K562 (cell line): ENCODE data around the gene THAP11. TPM values are rescaled to one million over a fixed set of nuclear protein-coding genes. Genes with fewer than 3 reads are reported as not detected.

Source experiments
- ATAC-seq: fragments of 200-7000 bp; cut with Tn5 transposase; 3 replicates; pipeline ENCODE4 v1.9.1; 2020; ENCODE audit warnings: moderate library complexity
- Bru-seq: library from RNA; stranded (reverse); fragments of 400-500 nt; gene quantifications from one replicate; lab custom pipeline; 2021; lab: Mats Ljungman, UMichigan
- BruChase-seq, 2 experiments: library from RNA; stranded (reverse); fragments of 400-500 nt; gene quantifications; one replicate each; lab custom pipeline; 2021; lab: Mats Ljungman, UMichigan
- BruUV-seq: library from RNA; stranded (reverse); fragments of 400-500 nt; replicated peaks from 2 replicates; lab custom pipeline; 2021; lab: Mats Ljungman, UMichigan
- CTCF ChIA-PET: fragments of 300-600 bp; formaldehyde crosslinking; extraction: SDS; loops from one replicate; lab custom pipeline; 2021; ENCODE audit warnings: low intra/inter-chr PET ratio; lab: Yijun Ruan, JAX
- POLR2A ChIA-PET: fragments of 300-600, 350-650 bp; sonication (Branson Sonifier 250); formaldehyde crosslinking; extraction: SDS; loops from one replicate; lab custom pipeline; 2021; ENCODE audit warnings: antibody characterized with exemption, inconsistent platforms; lab: Yijun Ruan, JAX
- DNase-seq, 4 experiments: peaks; one replicate each; pipeline versions ENCODE4 v3.0.0 to v3.0.0-alpha.2; 2011 to 2018; ENCODE audit warnings: low spot score in 3 of 4, mixed read lengths in 3 of 4; ENCODE audit errors: extremely low read depth in 1 of 4
- FAIRE-seq: peaks from 2 replicates; lab custom pipeline; 2011; peaks lifted over from hg19 to GRCh38; lab: Jason Lieb, UNC
- H2AFZ ChIP-seq: 2 replicates; pipeline ENCODE4 v1.6.0; 2011; ENCODE audit warnings: low read depth, low read length, control low read depth, inconsistent platforms
- H3K27ac ChIP-seq: fragments of 200-600 bp; 3 replicates; pipeline ENCODE4 v1.8.0; 2011; ENCODE audit warnings: low read depth, mild to moderate bottlenecking, control low read depth, inconsistent platforms, low read length, moderate library complexity, mixed read lengths; ENCODE audit errors: extremely low read depth
- H3K27me3 ChIP-seq, 2 experiments: fragments of 300-600 bp in 1 of 2; 2 replicates in 1 of 2; 3 replicates in 1 of 2; pipeline versions ENCODE4 v1.6.0 to v1.8.0; 2011; ENCODE audit warnings: inconsistent platforms in 2 of 2, low read length in 2 of 2, mild to moderate bottlenecking in 1 of 2, mixed read lengths in 1 of 2, moderate library complexity in 1 of 2; ENCODE audit not compliant: control insufficient read depth in 2 of 2, insufficient read depth in 2 of 2
- H3K36me3 ChIP-seq: fragments of 300-600 bp; 3 replicates; pipeline ENCODE4 v1.8.0; 2011; ENCODE audit warnings: mild to moderate bottlenecking, low read length, inconsistent platforms; ENCODE audit not compliant: control insufficient read depth, insufficient read depth
- H3K4me1 ChIP-seq, 2 experiments: fragments of 200-600 bp in 1 of 2; replicated peaks in 1 of 2; 2 replicates in 1 of 2; 3 replicates in 1 of 2; pipeline versions ENCODE4 v1.5.1 to v1.8.0; 2011; ENCODE audit warnings: inconsistent platforms in 2 of 2, low read length in 2 of 2, mild to moderate bottlenecking in 1 of 2, mixed read lengths in 1 of 2, moderate library complexity in 1 of 2; ENCODE audit not compliant: control insufficient read depth in 2 of 2, insufficient read depth in 2 of 2
- H3K4me2 ChIP-seq: 2 replicates; pipeline ENCODE4 v1.6.1; 2011; ENCODE audit warnings: low read length, control low read depth, inconsistent platforms, mixed read lengths; ENCODE audit not compliant: insufficient read depth
- H3K4me3 ChIP-seq: fragments of 200-600 bp; sonication (generic), shearing (Covaris generic); 2 replicates; pipeline ENCODE4 v1.5.1; 2016; ENCODE audit warnings: control low read depth, inconsistent platforms
- H3K79me2 ChIP-seq: fragments of 200-600 bp; 3 replicates; pipeline ENCODE4 v1.8.0; 2011; ENCODE audit warnings: low read length, inconsistent platforms; ENCODE audit not compliant: control insufficient read depth, insufficient read depth
- H3K9ac ChIP-seq, 2 experiments: 2 replicates each; pipeline versions ENCODE4 v1.6.0 to v1.6.1; 2011; ENCODE audit warnings: low read depth in 2 of 2, low read length in 2 of 2, control low read depth in 1 of 2, inconsistent platforms in 1 of 2, mild to moderate bottlenecking in 1 of 2, mixed read lengths in 1 of 2; ENCODE audit not compliant: insufficient read depth in 1 of 2
- H3K9me1 ChIP-seq: one replicate; pipeline ENCODE4 v1.6.0; 2011; ENCODE audit warnings: inconsistent platforms, mild to moderate bottlenecking, low read length, moderate library complexity; ENCODE audit not compliant: control insufficient read depth, insufficient read depth
- H3K9me3 ChIP-seq: replicated peaks from 2 replicates; pipeline ENCODE4 v1.5.1; 2011; ENCODE audit warnings: low read depth, low read length, inconsistent platforms; ENCODE audit not compliant: control insufficient read depth, insufficient read depth
- H4K20me1 ChIP-seq: replicated peaks from 2 replicates; pipeline ENCODE4 v1.6.1; 2011; ENCODE audit warnings: low read length, inconsistent platforms, mixed read lengths; ENCODE audit not compliant: control insufficient read depth, insufficient read depth
- CREB1 ChIP-seq, 2 experiments: sonication (generic) in 1 of 2; formaldehyde crosslinking in 1 of 2; IDR thresholded peaks; 2 replicates each; pipeline versions ENCODE4 v1.6.1 to v1.8.0; 2012 to 2022; ENCODE audit warnings: inconsistent platforms in 1 of 2, mild to moderate bottlenecking in 1 of 2, missing genetic modification reagents in 1 of 2, moderate library complexity in 1 of 2
- RB1 ChIP-seq: fragments of 450-650 bp; IDR thresholded peaks from 2 replicates; pipeline ENCODE4 v1.6.1; 2017; ENCODE audit warnings: low read depth, mild to moderate bottlenecking
- TAF1 ChIP-seq: IDR thresholded peaks from 2 replicates; pipeline ENCODE4 v1.6.1; 2011; ENCODE audit warnings: mild to moderate bottlenecking, low read length, moderate library complexity; ENCODE audit not compliant: insufficient read depth, control insufficient read depth, severe bottlenecking; ENCODE audit errors: extremely low read depth
- TRIM24 ChIP-seq, 2 experiments: fragments of 450-650 bp; IDR thresholded peaks; 2 replicates each; pipeline ENCODE4 v1.6.1; 2016
- UBTF ChIP-seq, 2 experiments: IDR thresholded peaks; 2 replicates each; pipeline ENCODE4 v1.6.1; 2012; ENCODE audit warnings: improper control_type of control experiment in 2 of 2, low read depth in 2 of 2, low read length in 2 of 2, borderline replicate concordance in 1 of 2
- VEZF1 ChIP-seq: fragments of 200-800 bp; sonication (Bioruptor generic); IDR thresholded peaks from 2 replicates; pipeline ENCODE4 v1.6.1; 2017; ENCODE audit warnings: missing genetic modification characterization, missing compliant biosample characterization
- ZBTB33 ChIP-seq: sonication (generic); formaldehyde crosslinking; IDR thresholded peaks from 2 replicates; pipeline ENCODE4 v1.8.1; 2023; ENCODE audit warnings: mild to moderate bottlenecking, missing genetic modification reagents
- ZKSCAN1 ChIP-seq: fragments of 150-350 bp; IDR thresholded peaks from 2 replicates; pipeline ENCODE4 v1.6.1; 2016; ENCODE audit warnings: low read depth, low read length
- whole genome bisulfite sequencing: fragments of 100-300 bp; shearing (Covaris generic); methylation state at CpG from one replicate; pipeline ENCODE4 v1.1.6; 2016; ENCODE audit warnings: low coverage, mixed read lengths; ENCODE audit not compliant: insufficient coverage; ENCODE audit errors: missing lambda C conversion rate; 5-methylcytosine and 5-hydroxymethylcytosine counted together
- in situ Hi-C: fragments of 300-500 bp; cut with MboI; formaldehyde crosslinking; loops from 4 replicates; pipeline ENCODE4 v1.15.0; 2018; ENCODE audit warnings: inconsistent platforms, mixed read lengths
- intact Hi-C: fragments of 100-400 bp; cut with micrococcal nuclease; formaldehyde crosslinking; loops from 2 replicates; pipeline ENCODE4 v1.14.2; 2022
- long read RNA-seq, 3 experiments: library from polyadenylated mRNA in 2 of 3; library from RNA in 1 of 3; unstranded in 2 of 3; stranded (forward) in 1 of 3; transcript quantifications; one replicate each; pipeline ENCODE4 v2.0.0, GENCODE V29; 2019 to 2022
- polyA minus RNA-seq, 3 experiments: library from RNA; depleted of rRNA, polyadenylated mRNA; stranded (reverse); fragments of >200 nt; gene quantifications; 2 replicates each; pipeline ENCODE4 v1.2.3, GENCODE V29; 2011
- polyA plus RNA-seq, 8 experiments: library from polyadenylated mRNA; depleted of rRNA in 4 of 8; stranded (reverse) in 5 of 8; unstranded in 3 of 8; fragments of >200 nt; fragmentation: Nextera tagmentation in 2 of 8; fragmentation: Illumina TruSeq in 1 of 8; extraction: Ambion mirVana in 2 of 8; extraction: Trizol in 1 of 8; gene quantifications; 2 replicates each; pipeline versions ENCODE4 v1.2.1 to v1.2.3, GENCODE V29; 2011 to 2014; ENCODE audit warnings: inconsistent platforms in 1 of 8, missing spikeins in 1 of 8
- total RNA-seq, 7 experiments: library from RNA; depleted of rRNA in 6 of 7; stranded (reverse); fragments of >200 nt in 6 of 7; fragmentation: Illumina TruSeq in 2 of 7; extraction: Trizol in 2 of 7; gene quantifications; 2 replicates each; pipeline versions ENCODE4 v1.2.1 to v1.2.3, GENCODE V29; 2011 to 2021; ENCODE audit warnings: low replicate concordance in 1 of 7

THAP11 gene
- 4.2 and 10.7 TPM in 2 replicates for total RNA-seq (2011; cell fraction: chromatin; rRNA removed; ENCODE audit: low replicate concordance)
- total RNA-seq (2011; cell fraction: nucleolus; rRNA removed) = 12.9 and 13.3 TPM in 2 replicates
- total RNA-seq (2011; cell fraction: nucleoplasm; rRNA removed) = 9.1 and 9.5 TPM in 2 replicates
- 31.6 and 38.1 TPM in 2 replicates for total RNA-seq (2014; rRNA removed)
- total RNA-seq (2014; rRNA removed; fragmentation: Illumina TruSeq; extraction: Trizol) = 12.4 and 13.5 TPM in 2 replicates
- total RNA-seq (2015; rRNA removed; fragmentation: Illumina TruSeq; extraction: Trizol) = 21.1 and 21.5 TPM in 2 replicates
- total RNA-seq (2021) = 30.1 TPM in 2 replicates
- 22.5 TPM in 2 replicates for polyA plus RNA-seq (2011; rRNA removed)
- polyA plus RNA-seq (2011; cell fraction: cytosol; rRNA removed) = 23.6 and 48.9 TPM in 2 replicates
- 14.9 and 15.4 TPM in 2 replicates for polyA plus RNA-seq (2011; cell fraction: nucleus; rRNA removed)
- 18.6 and 23.6 TPM in 2 replicates for polyA plus RNA-seq (2012)
- 12.0 and 14.7 TPM in 2 replicates for polyA plus RNA-seq (2014; fragmentation: Illumina TruSeq; extraction: Trizol)
- 1 to 10 TPM; 2.4 to 3.6 TPM for polyA plus RNA-seq (2014; fragmentation: Nextera tagmentation; extraction: Ambion mirVana)
- polyA plus RNA-seq (2014; rRNA removed) = 21.4 and 24.7 TPM in 2 replicates
- 12.6 and 16.7 TPM in 2 replicates for polyA minus RNA-seq (2011; rRNA and poly(A)+ RNA removed)
- polyA minus RNA-seq (2011; cell fraction: cytosol; rRNA and poly(A)+ RNA removed) = 13.6 and 15.6 TPM in 2 replicates
- polyA minus RNA-seq (2011; cell fraction: nucleus; rRNA and poly(A)+ RNA removed) = 5.3 and 7.9 TPM in 2 replicates
- percentile 65 among the genes with signal in this experiment for Bru-seq, nascent RNA
- percentile 71 among the genes with signal in this experiment for BruChase-seq, experiment 1, labeled RNA remaining after a 2-hour chase
- BruChase-seq, experiment 2, labeled RNA remaining after a 6-hour chase = percentile 76 among the genes with signal in this experiment
- long read RNA-seq, experiment 1, transcript THAP11-201 (1 exons, 2,114 nt) = major isoform, 208 of 208 reads
- long read RNA-seq, experiment 1, partial matches to known transcripts = 0 of 208 reads
- long read RNA-seq, experiment 1, other reads (novel, unspliced or antisense) = 0 of 208 reads
- long read RNA-seq, experiment 2, transcript THAP11-201 (1 exons, 2,114 nt) = major isoform, 61 of 61 reads
- long read RNA-seq, experiment 2, partial matches to known transcripts = 0 of 61 reads
- long read RNA-seq, experiment 2, other reads (novel, unspliced or antisense) = 0 of 61 reads
- long read RNA-seq, experiment 3, transcript THAP11-201 (1 exons, 2,114 nt) = major isoform, 5 of 5 reads
- long read RNA-seq, experiment 3, partial matches to known transcripts = 0 of 5 reads
- long read RNA-seq, experiment 3, other reads (novel, unspliced or antisense) = 0 of 5 reads

- Histone ChIP-seq H3K27ac (peak within 1 kb of the TSS; percentile 99), H3K79me2 (peaks cover 44% of the 10 kb centered on the region), H3K27me3 (no peaks in the 10 kb centered on the region), H3K4me2 (peak within 1 kb of the TSS; percentile 97), H3K9me3 (no peaks in the 10 kb centered on the region), H2AFZ (peak within 1 kb of the TSS; percentile 100), H3K9me1 (no peaks in the 10 kb centered on the region), H3K4me3 (peak within 1 kb of the TSS; percentile 83), H4K20me1 (no peaks in the 10 kb centered on the region; the same call in 1 of the 2 replicates), H3K36me3 (peaks cover 14% of the 10 kb centered on the region), H3K9ac (peak within 1 kb of the TSS; percentile 94 to 98), H3K4me1 (peaks cover 34 to 45% of the 10 kb centered on the region in 2 experiments)
- peak; percentile 94 for FAIRE-seq
- DNase-seq = peak; percentile 80 to 98 (median 86)
- ChIA-PET POLR2A (interaction anchor here (1.0 kb wide), 1 partner anchor 92 kb away, joined by 3 read pairs; no protein-coding TSS in a partner anchor), CTCF (interaction anchor here (0.7 kb wide), 1 partner anchor 23 kb away, joined by 3 read pairs; no protein-coding TSS in a partner anchor)
- BruUV-seq = no TSS peak
- in situ Hi-C loops = no loop called here
- intact Hi-C loops = no loop called here
- peak; percentile 71 for ATAC-seq
- WGBS = 3% methylated on average over 83 of the region's 83 CpGs
- TF ChIP-seq RB1 = peak; percentile 71
- TF ChIP-seq ZBTB33 (CRISPR knock-in tag) = peak; percentile 74
- TF ChIP-seq TAF1 = peak; percentile 84
- TF ChIP-seq CREB1 (IDR thresholded peaks at IDR 0.05) = peak; percentile 21
- peak; percentile 78; the same call in 1 of the 2 replicates for TF ChIP-seq CREB1 (CRISPR knock-in tag; IDR thresholded peaks at IDR 0.05)
- TF ChIP-seq UBTF (IDR thresholded peaks at IDR 0.05; ENCODE audit: borderline replicate concordance in 1 of 2, low read depth in 2 of 2, low read length in 2 of 2) = peak in 1 of 2 experiments; percentile 26; a peak in 1 of 4 replicates
- TF ChIP-seq TRIM24 (IDR thresholded peaks at IDR 0.05) = 0 out of 4 replicates have a peak, but pooled peaks of 1 of the 2 experiments have one; percentile 58
- peak; percentile 12; the same call in 1 of the 2 replicates for TF ChIP-seq ZKSCAN1
- peak; percentile 66 for TF ChIP-seq VEZF1
Measured at GRCh38 chr16:67841816-67842508, at the start of gene THAP11. TSS of gene THAP11 (plus strand) at chr16:67842320. CDS start at chr16:67842555, 235 bp downstream.
